Stimulated activated CD4-positive, alpha-beta T cell treated with anti-CD3 and anti-CD28 coated beads, TNF-alpha, amount 100 ng/mL, for 1 hour (primary cell): Measurements from ENCODE around the gene SBNO1.
"Not testable (repeated sequence)": the region's sequence is repeated elsewhere in the genome, so short reads cannot be mapped to it uniquely, and the experiment has no call there.

Experiments used
- DNase-seq, 3 donors: peaks; one replicate each; pipeline ENCODE4 v3.0.0-alpha.2; 2020; ENCODE audit warnings: low read depth in 3 of 3, low spot score in 1 of 3

Gene SBNO1

GRCh38 chr12:123364532-123365024 is at the start of gene SBNO1:
TSS of gene SBNO1 (minus strand) at chr12:123364847. CDS start at chr12:123350441, 14,406 bp downstream.
- peak; percentile 81 to 87 (median 84) for DNase-seq

- DNase-seq, result no peak
These were observed 45.4 kb upstream of the SBNO1 start for GRCh38 chr12:123410041-123410412.

- not testable (repeated sequence) for DNase-seq
These were observed 44.8 kb upstream of the SBNO1 start for GRCh38 chr12:123409284-123410040.

GRCh38 chr12:123408619-123409018 is 44.0 kb upstream of the SBNO1 start:
- DNase-seq, result not testable (repeated sequence)

- DNase-seq, result not testable (repeated sequence)
These were observed 43.3 kb upstream of the SBNO1 start for GRCh38 chr12:123407934-123408333.

- not testable (repeated sequence) for DNase-seq
These were observed 42.6 kb upstream of the SBNO1 start for GRCh38 chr12:123407269-123407668.

- DNase-seq, result no peak
These were observed 39.9 kb upstream of the SBNO1 start for GRCh38 chr12:123404581-123404980.

GRCh38 chr12:123401753-123402683 is 37.4 kb upstream of the SBNO1 start:
- no peak for DNase-seq

- DNase-seq, result no peak
These were observed 34.6 kb upstream of the SBNO1 start for GRCh38 chr12:123399255-123399617.

- no peak for DNase-seq
These were observed 34.1 kb upstream of the SBNO1 start for GRCh38 chr12:123398550-123399254.

GRCh38 chr12:123398177-123398549 is 33.5 kb upstream of the SBNO1 start:
- DNase-seq, result no peak

- no peak for DNase-seq
These were observed 32.8 kb upstream of the SBNO1 start for GRCh38 chr12:123397400-123397799.

GRCh38 chr12:123396954-123397353 is 32.3 kb upstream of the SBNO1 start:
- no peak for DNase-seq

- no peak for DNase-seq
These were observed 31.9 kb upstream of the SBNO1 start for GRCh38 chr12:123396543-123396942.

GRCh38 chr12:123395236-123395635 is 30.6 kb upstream of the SBNO1 start:
- no peak for DNase-seq

- DNase-seq, result no peak
These were observed 29.1 kb upstream of the SBNO1 start for GRCh38 chr12:123393747-123394146.

GRCh38 chr12:123391546-123392343 is 27.1 kb upstream of the SBNO1 start:
- no peak for DNase-seq

- no peak for DNase-seq
These were observed 26.1 kb upstream of the SBNO1 start for GRCh38 chr12:123390498-123391426.

- DNase-seq, result no peak
These were observed 25.1 kb upstream of the SBNO1 start for GRCh38 chr12:123389560-123390351.
